ENCODE data around the gene ABCG4.

The ABCG4 gene

DNA sequence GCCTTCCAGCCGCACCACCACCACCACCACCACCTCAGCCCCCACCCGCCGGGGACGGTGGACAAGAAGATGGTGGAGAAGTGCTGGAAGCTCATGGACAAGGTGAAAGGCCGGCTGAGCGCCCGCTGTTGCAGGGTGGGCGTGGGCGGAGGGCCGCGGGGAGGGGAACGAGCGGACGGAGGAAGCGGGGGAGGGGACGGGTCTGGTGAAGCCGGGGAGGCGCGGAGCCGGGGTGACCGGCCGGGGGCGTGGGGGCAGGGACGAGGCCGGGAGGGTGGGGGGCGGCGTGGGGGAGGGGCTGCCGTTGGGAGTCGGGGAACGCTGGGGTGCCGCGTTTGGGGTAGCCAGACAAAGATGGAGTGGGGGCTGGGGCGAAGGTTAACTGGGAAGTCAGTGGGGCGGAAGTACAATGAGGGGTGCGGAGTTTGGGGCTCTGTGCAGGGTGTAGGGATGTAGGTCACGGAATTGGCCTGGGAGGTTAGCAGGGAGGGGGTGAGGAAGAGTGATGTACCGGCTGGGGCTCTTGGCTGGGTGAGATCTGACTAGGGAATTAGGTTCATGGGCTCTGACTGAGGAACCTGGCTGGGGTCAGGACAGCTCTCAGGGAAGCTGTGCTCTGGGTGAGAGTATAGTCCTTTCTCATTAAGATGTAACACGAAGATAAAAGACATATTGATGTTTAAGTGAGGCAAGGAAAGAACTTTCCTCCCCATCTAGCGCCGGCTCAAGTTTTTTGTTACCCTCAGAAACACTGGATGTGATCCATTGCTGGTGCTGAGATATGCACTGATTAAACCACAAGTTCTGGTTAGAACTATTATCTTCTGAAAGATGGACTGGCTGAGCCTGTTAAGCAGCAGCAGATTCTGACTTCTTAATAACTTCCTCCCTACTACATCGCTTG, 57.9 kb downstream of the ABCG4 start:
- DNase-seq (ENCODE audit: low read depth): peak; percentile 32

GRCh38 chr11:119207415-119207960, 58.6 kb downstream of the ABCG4 start:
- DNase-seq (ENCODE audit: low read depth): no peak

DNA sequence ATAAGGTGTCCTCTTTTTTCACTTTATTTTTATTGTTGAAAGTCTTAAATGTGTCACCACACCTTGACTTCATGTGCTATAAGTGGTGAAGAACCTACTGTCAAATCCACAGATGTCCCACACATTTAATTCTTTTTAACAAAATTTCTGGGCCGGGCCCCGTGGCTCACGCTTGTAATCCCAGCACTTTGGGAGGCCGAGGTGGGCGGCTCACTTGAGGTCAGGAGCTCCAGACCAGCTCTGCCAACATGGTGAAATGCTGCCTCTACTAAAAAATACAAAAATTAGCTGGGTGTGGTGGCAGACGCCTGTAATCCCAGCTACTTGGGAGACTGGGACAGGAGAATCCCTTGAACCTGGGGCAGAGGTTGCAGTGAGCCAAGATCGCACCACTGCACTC, 60.3 kb downstream of the ABCG4 start:
- no peak for DNase-seq (ENCODE audit: low read depth)

- DNase-seq (ENCODE audit: low read depth): peak; percentile 51
These were observed 61.2 kb downstream of the ABCG4 start for GRCh38 chr11:119210050-119210449.

All from amniotic epithelial cell (primary cell).